ENCODE results near the gene BABAM2.

BABAM2 gene

DNA sequence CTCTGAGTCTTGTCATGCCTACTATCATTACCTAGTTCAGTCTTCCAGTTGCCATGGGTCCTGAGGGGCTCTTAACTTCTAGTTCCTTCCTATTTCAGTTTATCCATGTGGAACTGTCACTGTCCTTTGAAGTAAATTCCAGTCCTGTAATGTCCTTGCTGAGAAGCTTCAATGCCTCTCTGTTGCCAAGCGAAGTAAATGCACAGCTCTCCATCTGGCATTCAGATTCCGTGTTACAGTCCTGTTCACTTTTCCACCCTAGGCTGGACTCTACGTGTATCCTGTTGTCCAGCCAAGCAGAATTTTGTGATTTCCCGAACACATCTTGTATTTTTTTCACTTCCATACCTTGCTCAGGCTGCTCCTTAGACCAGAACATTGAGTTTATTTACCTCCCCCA is 245.3 kb downstream of the BABAM2 start:
- DNase-seq, result no peak

GRCh38 chr2:28136556-28136955 is 246.0 kb downstream of the BABAM2 start:
- DNase-seq, result no peak

DNA sequence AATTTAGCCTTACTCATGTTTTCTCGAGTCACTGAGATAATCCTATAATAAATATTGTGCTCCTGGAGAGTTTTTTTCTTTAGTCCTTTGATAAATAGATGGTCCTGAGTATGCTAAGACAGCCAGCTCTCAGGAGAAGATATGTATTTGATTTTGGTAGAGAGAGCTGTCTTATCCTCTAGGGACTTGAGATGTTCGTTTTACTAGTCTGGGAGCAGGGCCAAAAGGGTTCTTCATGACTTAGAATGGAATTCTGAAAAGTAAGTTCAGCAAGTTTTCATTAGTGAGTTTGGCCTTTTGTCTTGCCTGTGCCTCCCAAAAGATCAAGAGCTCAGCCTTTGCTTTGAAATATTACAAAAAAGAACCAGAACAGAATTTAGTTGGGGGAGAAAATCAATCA is 246.7 kb downstream of the BABAM2 start:
- no peak for DNase-seq

DNA sequence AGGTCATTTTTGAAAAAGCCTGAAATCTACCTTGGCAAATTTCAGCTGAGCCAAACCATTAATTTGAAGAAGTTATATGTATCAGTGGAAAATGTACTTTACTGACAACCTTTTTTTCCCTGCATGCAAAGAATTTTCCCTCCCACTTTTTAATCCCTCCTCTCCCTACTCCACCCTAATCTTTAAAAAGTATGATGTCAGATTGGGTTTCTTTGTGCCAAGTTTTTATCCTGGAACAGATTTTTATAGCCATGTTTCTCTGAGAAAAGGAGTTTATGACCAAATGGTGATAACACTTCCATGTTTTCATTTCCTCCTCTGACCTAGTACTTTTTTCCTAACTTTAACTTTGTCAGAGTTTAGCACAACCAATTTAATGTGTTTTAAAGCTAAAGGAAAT is 251.9 kb downstream of the BABAM2 start:
- no peak for DNase-seq

DNA sequence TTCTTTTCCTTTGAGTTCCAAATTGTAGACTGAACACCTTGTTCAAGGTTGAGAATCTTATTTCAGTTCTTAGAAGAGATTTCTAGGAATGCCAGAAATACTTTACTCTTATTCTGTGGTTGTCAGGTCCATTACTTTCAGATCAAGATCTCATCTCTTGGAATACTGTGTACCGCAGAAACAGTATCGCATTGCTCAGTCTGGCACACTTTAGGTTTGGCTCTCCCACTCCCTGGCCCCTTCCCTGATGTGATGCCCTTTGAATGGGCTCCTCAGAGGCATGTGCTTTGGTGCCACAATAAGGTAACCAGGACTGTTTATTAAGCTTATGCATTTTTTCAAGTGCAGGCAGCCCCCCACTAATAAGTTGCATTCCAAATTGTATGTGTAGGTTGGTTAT is 257.5 kb downstream of the BABAM2 start:
- DNase-seq, result no peak

DNA sequence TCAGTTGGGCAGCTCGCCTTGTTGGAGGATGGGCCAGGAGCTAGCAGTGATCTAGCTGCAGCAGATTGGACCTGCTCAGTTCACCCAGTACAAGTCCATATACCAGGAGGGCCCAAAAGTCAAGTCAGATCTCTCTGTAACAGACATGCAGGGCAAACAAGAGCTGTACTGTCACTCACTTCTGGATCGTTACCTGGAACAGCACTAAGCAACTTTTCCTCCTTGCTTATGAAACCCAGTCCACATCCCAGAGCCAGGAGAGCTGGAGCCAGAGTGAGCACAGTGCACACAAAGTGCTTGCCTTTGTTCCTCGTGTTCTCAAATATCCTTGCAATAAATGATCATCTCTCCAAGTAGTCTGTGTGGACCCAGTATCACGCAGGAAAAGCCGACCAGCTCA is 258.0 kb downstream of the BABAM2 start:
- DNase-seq, result no peak

DNA sequence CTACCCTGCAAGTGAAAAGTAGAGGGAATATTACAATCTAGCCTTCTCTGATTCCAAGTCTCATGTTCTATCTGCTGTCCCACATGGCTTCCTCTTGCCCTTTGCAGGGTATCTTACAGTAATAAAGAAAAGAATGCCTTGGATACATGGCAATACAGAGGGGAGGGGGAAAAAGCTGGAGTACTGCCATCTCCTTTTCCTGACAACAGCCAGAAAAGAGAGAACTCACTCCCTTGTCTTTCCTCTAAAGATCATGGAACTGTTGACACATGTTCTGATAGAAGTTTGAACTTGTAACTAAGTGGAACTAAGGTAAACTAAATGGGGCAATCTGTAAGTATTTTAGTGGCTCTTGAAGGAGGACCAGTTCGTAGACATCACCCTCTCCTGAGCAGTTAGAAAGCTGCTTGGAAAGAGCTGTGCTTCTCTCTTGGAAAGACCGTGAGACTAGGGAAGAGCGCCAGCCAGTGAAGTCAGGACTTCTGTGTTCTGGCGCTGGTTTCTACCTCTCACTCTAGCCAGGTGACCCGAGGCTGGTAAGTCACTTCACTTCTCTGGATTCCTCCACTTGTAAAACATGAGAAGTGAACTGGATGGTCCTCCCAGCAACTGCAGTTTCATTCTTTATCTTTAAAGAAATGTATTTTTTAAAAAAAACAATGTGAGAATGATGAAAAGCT is 259.8 kb downstream of the BABAM2 start:
- DNase-seq, result no peak

GRCh38 chr2:28150994-28151393 is 260.5 kb downstream of the BABAM2 start:
- no peak for DNase-seq

DNA sequence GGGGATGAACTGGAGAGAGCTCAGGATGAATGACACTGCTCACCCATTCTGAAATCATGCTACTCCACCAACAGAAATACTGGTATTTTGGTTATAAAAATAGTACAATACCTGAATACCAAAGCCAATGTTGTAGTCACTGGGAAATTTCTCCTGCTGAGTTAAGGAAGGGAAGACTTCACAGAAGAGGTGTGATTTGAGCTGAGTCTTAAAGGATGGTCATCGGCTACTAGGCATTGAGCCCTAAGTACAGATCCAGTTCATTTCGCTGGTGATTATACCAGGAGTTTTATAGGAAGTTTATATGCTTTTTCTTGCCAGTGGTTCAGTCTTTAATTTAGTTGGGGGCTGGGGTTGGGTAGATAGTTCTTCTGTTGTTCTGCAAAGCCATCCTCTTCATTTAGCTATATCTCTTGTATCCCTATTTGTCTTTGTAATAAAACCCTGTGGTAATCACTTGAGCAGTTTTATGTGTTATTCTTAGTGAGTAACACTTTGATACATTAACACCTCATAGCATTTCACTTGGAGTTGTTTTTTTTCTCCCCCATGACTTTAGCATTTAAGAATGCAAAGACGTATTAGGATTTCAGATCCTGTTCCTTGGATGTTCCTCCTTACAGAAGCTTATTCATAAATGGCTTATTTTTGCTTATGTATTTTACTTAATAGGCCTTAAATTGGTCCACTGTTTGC is 262.2 kb downstream of the BABAM2 start:
- no peak for DNase-seq

- no peak for DNase-seq
Measured at GRCh38 chr2:28153851-28154250, 263.3 kb downstream of the BABAM2 start.

GRCh38 chr2:28155086-28155485 is 264.6 kb downstream of the BABAM2 start:
- no peak for DNase-seq

- DNase-seq, result no peak
Measured at GRCh38 chr2:28155627-28156026, 265.1 kb downstream of the BABAM2 start.

- DNase-seq, result no peak
Measured at GRCh38 chr2:28158791-28159190, 268.3 kb downstream of the BABAM2 start.

DNA sequence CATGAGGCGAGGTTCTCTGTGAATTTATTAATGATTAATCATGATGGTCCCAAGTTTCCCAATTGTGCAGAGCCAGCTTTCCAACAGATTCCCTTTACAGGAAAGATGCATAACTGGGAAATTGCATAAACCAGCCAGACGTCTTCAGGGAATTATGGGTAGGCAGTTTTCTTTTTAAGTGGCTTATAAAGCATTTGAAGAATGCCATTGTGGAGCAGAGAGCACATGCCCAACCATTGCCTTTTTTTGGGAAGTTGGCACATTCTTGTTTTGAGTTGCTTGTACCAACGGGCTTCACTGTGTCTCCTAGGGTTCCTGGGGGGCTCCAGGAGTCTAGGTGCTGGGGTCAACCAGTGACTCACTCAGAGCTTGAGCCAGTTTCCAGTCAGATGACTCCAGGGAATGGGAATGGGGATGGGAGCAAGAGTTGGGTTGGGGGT is 270.5 kb downstream of the BABAM2 start:
- no peak for DNase-seq

DNA sequence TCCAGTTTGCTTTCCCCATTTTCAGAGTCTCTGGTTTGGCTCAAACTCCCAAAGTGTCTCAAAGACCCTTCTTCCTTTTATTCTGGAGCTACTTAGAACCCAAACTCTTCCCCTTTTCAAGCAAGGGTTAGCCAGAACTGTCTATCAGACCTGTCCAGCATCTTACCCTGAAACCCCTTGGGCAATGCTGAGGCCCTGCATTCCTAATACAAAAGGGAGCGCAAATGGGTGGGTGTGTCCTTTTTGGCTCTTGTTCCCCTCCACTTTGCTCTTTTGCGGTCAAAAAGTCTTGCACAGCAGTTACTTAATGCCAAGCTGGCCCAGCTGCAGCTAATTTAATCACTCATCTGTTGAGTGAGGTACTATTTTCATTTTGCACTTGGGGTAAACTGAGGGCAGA is 270.9 kb downstream of the BABAM2 start:
- no peak for DNase-seq

DNA sequence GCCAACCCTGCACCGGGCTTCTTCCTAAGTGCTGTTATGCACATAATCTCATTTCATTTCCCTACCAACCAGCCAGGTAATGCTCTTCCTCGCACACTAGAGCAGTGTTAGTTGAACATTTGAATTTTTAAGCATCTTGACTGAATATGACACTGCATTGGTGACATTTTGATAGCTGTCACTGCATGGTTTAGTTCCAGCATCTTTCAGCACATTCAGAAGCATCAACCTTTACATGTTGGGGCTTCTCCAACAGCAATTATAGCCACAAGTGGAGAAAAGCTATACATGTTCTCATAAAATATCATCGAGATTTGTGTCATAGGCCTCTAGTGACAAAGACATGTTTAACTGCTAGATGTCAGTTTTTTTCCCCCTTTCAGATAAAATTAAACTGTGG is 272.0 kb downstream of the BABAM2 start:
- DNase-seq, result no peak

- no peak for DNase-seq
Measured at GRCh38 chr2:28163028-28163427, 272.5 kb downstream of the BABAM2 start.

DNA sequence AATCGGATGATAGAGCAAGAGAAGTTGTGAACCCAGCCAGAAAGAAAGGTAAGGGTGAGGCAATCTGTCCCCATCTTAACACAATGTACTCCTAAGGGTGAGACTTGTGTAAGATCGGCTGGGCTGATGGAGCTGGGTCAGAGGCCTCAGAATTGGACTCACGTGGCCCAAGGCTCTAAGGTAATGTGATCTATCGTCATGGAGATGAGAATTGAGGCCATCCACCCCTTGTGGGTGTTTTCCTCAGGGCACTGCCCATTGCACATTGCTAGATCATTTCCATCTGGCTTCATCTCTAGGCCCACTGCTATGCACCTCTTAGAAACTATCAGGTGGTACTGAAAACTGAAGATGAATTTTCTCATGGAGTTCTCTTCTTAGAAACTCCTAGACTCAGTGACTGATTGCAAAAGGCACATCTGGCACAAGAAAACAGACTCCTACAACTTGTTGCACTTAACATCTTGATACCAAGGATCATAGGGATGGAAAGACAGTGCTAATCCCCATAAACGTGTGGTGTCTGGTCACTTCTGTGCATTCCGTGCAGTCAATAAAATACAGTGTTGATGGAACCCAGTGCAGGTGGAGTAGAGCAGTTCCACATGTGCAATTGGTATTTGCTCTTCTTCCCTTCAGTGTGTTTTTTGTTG is 273.2 kb downstream of the BABAM2 start:
- DNase-seq, result no peak

DNA sequence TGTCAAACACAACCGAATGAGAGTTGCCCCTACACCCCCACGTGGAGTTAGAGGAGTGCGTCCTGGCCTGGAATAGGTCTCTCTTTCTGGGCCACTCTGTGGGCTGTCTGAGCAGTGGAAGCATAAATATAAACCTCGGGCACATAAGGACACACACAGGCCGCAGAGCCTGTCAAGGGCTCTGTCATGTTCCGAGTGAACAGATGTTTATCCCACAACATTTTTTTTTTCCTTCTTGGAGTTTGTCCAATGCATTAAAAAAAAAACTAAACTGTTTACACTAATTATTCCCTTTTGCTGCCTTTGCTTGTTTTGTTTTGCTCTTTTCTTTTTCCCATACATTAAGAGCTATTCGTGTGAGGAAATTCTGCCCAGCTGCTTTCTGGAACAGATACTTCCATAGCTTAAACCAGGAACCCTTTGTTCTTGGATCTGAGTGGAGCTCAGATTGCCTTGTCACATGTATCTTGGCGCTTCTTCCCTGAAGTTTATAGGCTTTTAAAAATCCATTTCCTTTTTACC is 273.8 kb downstream of the BABAM2 start:
- no peak for DNase-seq

DNA sequence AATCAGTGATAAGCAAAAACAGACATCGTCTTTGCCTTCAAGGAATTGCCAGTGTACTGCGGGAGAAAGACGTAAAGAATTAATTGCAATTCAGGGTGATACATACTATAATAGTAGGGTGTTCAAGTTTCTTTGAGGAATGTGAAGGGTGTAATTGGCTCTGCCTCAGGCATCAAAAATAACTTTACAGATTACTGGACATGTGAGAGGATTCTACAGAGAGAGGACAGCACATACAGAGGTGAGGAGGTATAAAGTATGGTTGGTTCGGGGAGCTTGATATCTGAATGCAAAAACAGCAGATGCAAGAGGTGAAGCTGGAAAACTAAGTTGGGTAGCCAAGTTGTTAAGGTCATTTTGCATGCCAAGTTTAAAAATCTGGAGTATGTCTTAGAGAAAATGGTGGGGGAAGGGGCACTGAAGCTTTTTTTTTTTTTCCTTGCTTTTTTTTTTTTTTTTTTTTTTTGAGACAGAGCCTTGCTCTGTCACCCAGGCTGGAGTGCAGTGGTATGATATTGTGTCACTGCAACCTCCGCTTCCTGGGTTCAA is 274.6 kb downstream of the BABAM2 start:
- DNase-seq, result no peak

- DNase-seq, result no peak
Measured at GRCh38 chr2:28166956-28167355, 276.4 kb downstream of the BABAM2 start.

DNA sequence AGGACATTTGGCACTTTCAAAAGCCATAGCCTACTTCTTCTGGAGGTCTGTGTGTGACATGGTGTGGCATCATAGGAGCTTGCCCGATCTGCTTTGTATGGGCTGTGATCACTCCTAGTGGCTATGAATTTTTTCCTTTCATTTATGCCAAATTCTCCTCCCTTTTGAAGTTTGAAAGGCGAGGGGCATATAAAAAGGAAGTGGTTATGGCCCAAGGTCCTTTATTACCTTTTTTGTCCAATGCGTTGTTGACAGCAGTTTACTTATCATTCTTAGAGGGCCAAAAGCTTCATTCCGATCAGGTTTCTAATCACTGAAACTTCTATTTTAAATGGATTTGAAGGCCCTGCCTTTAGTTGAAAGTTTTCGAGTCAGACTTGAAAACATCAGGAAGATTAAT is 277.8 kb downstream of the BABAM2 start:
- DNase-seq, result no peak

DNA sequence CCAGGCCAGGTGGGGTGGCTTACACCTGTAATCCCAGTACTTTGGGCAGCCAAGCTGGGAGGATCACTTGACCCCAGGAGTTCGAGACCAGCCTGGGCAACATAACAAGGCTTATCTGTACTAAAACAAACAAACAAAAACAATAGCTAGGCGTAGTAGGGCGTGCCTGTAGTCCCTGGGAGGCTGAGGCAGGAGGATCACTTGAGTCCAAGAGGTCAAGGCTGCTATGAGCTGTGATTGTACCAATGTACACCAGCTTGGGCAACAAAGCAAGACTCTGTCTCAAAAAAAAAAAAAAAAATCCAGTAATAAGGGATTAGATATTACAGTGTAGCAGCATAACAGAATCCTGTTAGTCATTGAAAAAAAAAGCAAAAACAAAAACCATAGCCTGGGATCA is 279.0 kb downstream of the BABAM2 start:
- no peak for DNase-seq

Measured in GDM1 (cell line).